Caco-2 (cell line): ENCODE data around the gene KIAA0232. TPM values are rescaled to one million over a fixed set of nuclear protein-coding genes. Genes with fewer than 3 reads are reported as not detected.

Experiments
- BruUV-seq: library from RNA; stranded (reverse); fragments of 400-500 nt; replicated peaks from 2 replicates; lab custom pipeline; 2021; lab: Mats Ljungman, UMichigan
- CTCF ChIA-PET: fragments of 300-600 bp; sonication (Branson Sonifier 250); formaldehyde crosslinking; loops from one replicate; lab custom pipeline; 2022; ENCODE audit warnings: antibody characterized with exemption; lab: Charles Lee
- POLR2A ChIA-PET: fragments of 300-600 bp; sonication (Branson Sonifier 250); formaldehyde crosslinking; loops from one replicate; lab custom pipeline; 2022; ENCODE audit warnings: antibody characterized with exemption; lab: Charles Lee
- DNase-seq, 2 experiments: peaks; one replicate each; pipeline versions ENCODE4 v3.0.0 to v3.0.0-alpha.2; 2020 to 2022
- H3K27me3 ChIP-seq: replicated peaks from 2 replicates; pipeline ENCODE4 v1.6.0; 2011; ENCODE audit warnings: low read length; ENCODE audit not compliant: control insufficient read depth, insufficient read depth
- H3K36me3 ChIP-seq: 2 replicates; pipeline ENCODE4 v1.5.1; 2011; ENCODE audit warnings: low read length; ENCODE audit not compliant: control insufficient read depth, insufficient read depth
- H3K4me1 ChIP-seq: fragments of 250-450 bp; sonication (Bioruptor Pico); 2 replicates; pipeline ENCODE4 v1.5.1; 2020; ENCODE audit warnings: mild to moderate bottlenecking
- H3K4me3 ChIP-seq: 2 replicates; pipeline ENCODE4 v1.5.1; 2011; ENCODE audit warnings: low read depth, mild to moderate bottlenecking, control low read depth, low read length
- H3K9me3 ChIP-seq: fragments of 250-450 bp; sonication (Bioruptor Pico); 2 replicates; pipeline ENCODE4 v1.5.1; 2020; ENCODE audit warnings: mild to moderate bottlenecking, moderate library complexity
- H3K27ac Mint-ChIP-seq: one replicate; pipeline ENCODE4 v1.8.0; 2022; ENCODE audit warnings: mixed read lengths; ENCODE audit not compliant: unreplicated experiment
- H3K27me3 Mint-ChIP-seq: one replicate; pipeline ENCODE4 v1.8.0; 2022; ENCODE audit warnings: mixed read lengths; ENCODE audit not compliant: insufficient read depth, unreplicated experiment
- H3K36me3 Mint-ChIP-seq: one replicate; pipeline ENCODE4 v1.8.0; 2022; ENCODE audit warnings: mild to moderate bottlenecking, mixed read lengths; ENCODE audit not compliant: insufficient read depth, unreplicated experiment
- H3K4me1 Mint-ChIP-seq: one replicate; pipeline ENCODE4 v1.8.0; 2022; ENCODE audit warnings: low read depth, mixed read lengths; ENCODE audit not compliant: unreplicated experiment
- H3K4me3 Mint-ChIP-seq: one replicate; pipeline ENCODE4 v1.8.0; 2022; ENCODE audit warnings: mild to moderate bottlenecking, moderate library complexity, mixed read lengths; ENCODE audit not compliant: unreplicated experiment
- H3K9me3 Mint-ChIP-seq: one replicate; pipeline ENCODE4 v1.8.0; 2022; ENCODE audit warnings: mixed read lengths; ENCODE audit not compliant: unreplicated experiment
- intact Hi-C: fragments of 100-400 bp; cut with micrococcal nuclease; formaldehyde crosslinking; loops from one replicate; pipeline ENCODE4 v1.10.0; 2022; ENCODE audit not compliant: unreplicated experiment
- total RNA-seq: library from RNA; stranded (reverse); gene quantifications from 2 replicates; pipeline ENCODE4 v1.2.3, GENCODE V29; 2022
- TF ChIP-seq, protein P1 (sequence below), 2 experiments: fragments of 200-600 bp in 1 of 2; IDR thresholded peaks; 1 replicate in 1 of 2; 2 replicates in 1 of 2; pipeline versions ENCODE4 v1.5.1 to v1.8.0; 2011 to 2022; ENCODE audit warnings: antibody characterized with exemption in 1 of 2, control low read depth in 1 of 2, inconsistent platforms in 1 of 2, low read depth in 1 of 2, low read length in 1 of 2, mild to moderate bottlenecking in 1 of 2, moderate library complexity in 1 of 2; ENCODE audit not compliant: insufficient read depth in 1 of 2, severe bottlenecking in 1 of 2, unreplicated experiment in 1 of 2

The KIAA0232 gene
- total RNA-seq, 1 experiment from 2014 or later = 19.7 TPM

DNA sequence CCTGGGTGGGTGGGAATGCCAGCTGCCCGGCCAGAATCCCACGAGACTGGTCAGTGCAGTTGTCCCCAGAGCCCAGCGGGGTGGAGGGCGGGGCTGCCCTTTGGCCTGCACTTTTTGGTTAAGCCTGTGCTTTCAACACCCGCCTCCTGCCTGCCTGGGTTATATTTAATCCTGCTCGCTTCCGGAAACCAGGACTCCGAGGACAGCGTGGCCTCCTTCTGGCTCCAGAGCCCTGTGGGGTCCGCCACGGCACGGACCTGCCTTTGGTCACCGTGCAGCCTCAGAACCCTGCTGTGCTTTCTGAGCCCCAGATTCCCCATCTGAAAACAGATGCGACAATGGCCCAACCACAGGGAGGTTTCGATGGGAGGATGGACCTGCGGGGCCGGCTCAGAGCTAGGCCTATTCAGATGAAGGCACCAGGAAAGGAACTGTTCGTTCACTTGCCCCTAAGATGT is 29.4 kb upstream of the KIAA0232 start:
- H3K27ac Mint-ChIP-seq = no peak overlapping the region
- Histone ChIP-seq H3K4me1 (peaks cover 41% of the 10 kb centered on the region), H3K4me3 (no peak overlapping the region), H3K36me3 (no peaks in the 10 kb centered on the region), H3K27me3 (no peaks in the 10 kb centered on the region), H3K9me3 (no peaks in the 10 kb centered on the region)
- H3K9me3 Mint-ChIP-seq = no peaks in the 10 kb centered on the region
- DNase-seq = peak in 1 of 2 experiments; percentile 45
- ChIA-PET POLR2A (no interaction called here), CTCF (no interaction called here)
- TF ChIP-seq, protein P1, sequence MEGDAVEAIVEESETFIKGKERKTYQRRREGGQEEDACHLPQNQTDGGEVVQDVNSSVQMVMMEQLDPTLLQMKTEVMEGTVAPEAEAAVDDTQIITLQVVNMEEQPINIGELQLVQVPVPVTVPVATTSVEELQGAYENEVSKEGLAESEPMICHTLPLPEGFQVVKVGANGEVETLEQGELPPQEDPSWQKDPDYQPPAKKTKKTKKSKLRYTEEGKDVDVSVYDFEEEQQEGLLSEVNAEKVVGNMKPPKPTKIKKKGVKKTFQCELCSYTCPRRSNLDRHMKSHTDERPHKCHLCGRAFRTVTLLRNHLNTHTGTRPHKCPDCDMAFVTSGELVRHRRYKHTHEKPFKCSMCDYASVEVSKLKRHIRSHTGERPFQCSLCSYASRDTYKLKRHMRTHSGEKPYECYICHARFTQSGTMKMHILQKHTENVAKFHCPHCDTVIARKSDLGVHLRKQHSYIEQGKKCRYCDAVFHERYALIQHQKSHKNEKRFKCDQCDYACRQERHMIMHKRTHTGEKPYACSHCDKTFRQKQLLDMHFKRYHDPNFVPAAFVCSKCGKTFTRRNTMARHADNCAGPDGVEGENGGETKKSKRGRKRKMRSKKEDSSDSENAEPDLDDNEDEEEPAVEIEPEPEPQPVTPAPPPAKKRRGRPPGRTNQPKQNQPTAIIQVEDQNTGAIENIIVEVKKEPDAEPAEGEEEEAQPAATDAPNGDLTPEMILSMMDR (IDR thresholded peaks at IDR 0.05; ENCODE audit: insufficient read depth in 1 of 2, low read depth in 1 of 2, low read length in 1 of 2, severe bottlenecking in 1 of 2, unreplicated experiment in 1 of 2) = no peak
- H3K4me1 Mint-ChIP-seq = peaks cover 9% of the 10 kb centered on the region
- no peaks in the 10 kb centered on the region for H3K27me3 Mint-ChIP-seq
- no peaks in the 10 kb centered on the region for H3K36me3 Mint-ChIP-seq
- BruUV-seq = no TSS peak
- no peak overlapping the region for H3K4me3 Mint-ChIP-seq
- intact Hi-C loops = no loop called here

DNA sequence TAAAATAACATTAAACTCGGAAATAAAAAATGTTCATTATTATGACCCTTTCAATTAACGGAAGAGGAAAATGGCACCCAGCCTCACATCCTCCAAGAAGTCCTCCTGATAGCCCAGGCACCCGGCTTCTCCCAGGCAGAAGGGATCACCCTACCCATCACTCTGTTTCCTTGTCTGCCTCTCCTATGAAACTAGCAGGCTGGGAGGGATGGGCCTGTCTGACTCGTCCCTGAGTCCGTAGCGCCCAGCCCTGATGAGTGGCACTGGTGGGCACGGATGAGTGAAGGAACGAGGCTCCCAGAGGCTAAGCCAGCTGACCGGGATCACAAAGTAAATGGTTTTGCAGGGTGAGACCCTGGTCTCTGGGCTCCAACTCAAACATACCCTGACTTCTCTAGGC is 28.6 kb upstream of the KIAA0232 start:
- no peak overlapping the region for H3K27ac Mint-ChIP-seq
- no TSS peak for BruUV-seq
- H3K27me3 Mint-ChIP-seq = no peaks in the 10 kb centered on the region
- no peak overlapping the region for H3K4me3 ChIP-seq
- TF ChIP-seq, protein P1 (IDR thresholded peaks at IDR 0.05; ENCODE audit: insufficient read depth in 1 of 2, low read depth in 1 of 2, low read length in 1 of 2, severe bottlenecking in 1 of 2, unreplicated experiment in 1 of 2) = no peak
- peaks cover 47% of the 10 kb centered on the region for H3K4me1 ChIP-seq
- H3K36me3 ChIP-seq = no peaks in the 10 kb centered on the region
- intact Hi-C loops = no loop called here
- no peaks in the 10 kb centered on the region for H3K9me3 Mint-ChIP-seq
- no peaks in the 10 kb centered on the region for H3K9me3 ChIP-seq
- no peak for DNase-seq
- no peaks in the 10 kb centered on the region for H3K27me3 ChIP-seq
- ChIA-PET POLR2A (no interaction called here), CTCF (no interaction called here)
- peaks cover 15% of the 10 kb centered on the region for H3K4me1 Mint-ChIP-seq
- no peaks in the 10 kb centered on the region for H3K36me3 Mint-ChIP-seq
- H3K4me3 Mint-ChIP-seq = no peak overlapping the region

DNA sequence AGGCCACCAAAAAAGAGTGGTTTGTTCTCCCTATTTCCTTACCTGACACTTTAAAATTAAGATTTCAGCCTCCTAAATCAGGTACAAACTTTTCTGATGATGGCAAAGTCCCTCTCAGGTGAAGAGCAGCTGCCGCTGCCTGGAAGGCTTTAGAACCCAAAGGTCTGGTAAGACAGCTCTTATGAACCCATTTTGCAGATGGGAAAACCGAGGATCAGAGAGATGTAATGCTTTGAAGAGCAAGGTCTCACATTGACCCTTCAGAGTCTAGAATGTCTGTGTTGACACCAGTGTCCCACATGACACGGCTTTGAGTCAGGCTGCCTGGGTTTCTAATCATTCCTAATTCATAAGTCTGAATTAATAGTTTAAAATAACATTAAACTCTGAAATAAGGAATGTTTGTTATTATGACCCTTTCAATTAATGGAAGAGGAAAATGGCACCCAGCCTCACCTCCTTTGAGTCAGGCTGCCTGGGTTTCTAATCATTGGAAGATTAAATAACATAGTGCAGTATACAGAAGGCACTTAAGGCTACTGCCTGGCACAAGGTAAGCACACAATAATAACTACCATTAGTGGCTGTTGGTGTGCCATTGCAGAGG is 27.9 kb upstream of the KIAA0232 start:
- ChIA-PET CTCF (no interaction called here), POLR2A (no interaction called here)
- intact Hi-C loops = no loop called here
- Mint-ChIP-seq H3K27ac (no peak overlapping the region), H3K4me1 (peaks cover 10% of the 10 kb centered on the region), H3K9me3 (no peaks in the 10 kb centered on the region), H3K4me3 (no peak overlapping the region), H3K36me3 (no peaks in the 10 kb centered on the region), H3K27me3 (no peaks in the 10 kb centered on the region)
- H3K9me3 ChIP-seq = no peaks in the 10 kb centered on the region
- BruUV-seq = no TSS peak
- DNase-seq = no peak
- TF ChIP-seq, protein P1 (IDR thresholded peaks at IDR 0.05; ENCODE audit: insufficient read depth in 1 of 2, low read depth in 1 of 2, low read length in 1 of 2, severe bottlenecking in 1 of 2, unreplicated experiment in 1 of 2) = no peak
- no peak overlapping the region for H3K4me3 ChIP-seq
- no peaks in the 10 kb centered on the region for H3K36me3 ChIP-seq
- H3K4me1 ChIP-seq = peaks cover 43% of the 10 kb centered on the region
- H3K27me3 ChIP-seq = no peaks in the 10 kb centered on the region
